CD4-positive, alpha-beta T cell treated with Interleukin-15 for 4 hours (primary cell): ENCODE results near the gene MRGPRX4.

Experiments
- DNase-seq: peaks from one replicate; pipeline ENCODE4 v3.0.0-alpha.2; 2020; ENCODE audit warnings: low spot score

The MRGPRX4 gene

GRCh38 chr11:18221274-18221876 is 48.7 kb downstream of the MRGPRX4 start:
- DNase-seq, result no peak

DNA sequence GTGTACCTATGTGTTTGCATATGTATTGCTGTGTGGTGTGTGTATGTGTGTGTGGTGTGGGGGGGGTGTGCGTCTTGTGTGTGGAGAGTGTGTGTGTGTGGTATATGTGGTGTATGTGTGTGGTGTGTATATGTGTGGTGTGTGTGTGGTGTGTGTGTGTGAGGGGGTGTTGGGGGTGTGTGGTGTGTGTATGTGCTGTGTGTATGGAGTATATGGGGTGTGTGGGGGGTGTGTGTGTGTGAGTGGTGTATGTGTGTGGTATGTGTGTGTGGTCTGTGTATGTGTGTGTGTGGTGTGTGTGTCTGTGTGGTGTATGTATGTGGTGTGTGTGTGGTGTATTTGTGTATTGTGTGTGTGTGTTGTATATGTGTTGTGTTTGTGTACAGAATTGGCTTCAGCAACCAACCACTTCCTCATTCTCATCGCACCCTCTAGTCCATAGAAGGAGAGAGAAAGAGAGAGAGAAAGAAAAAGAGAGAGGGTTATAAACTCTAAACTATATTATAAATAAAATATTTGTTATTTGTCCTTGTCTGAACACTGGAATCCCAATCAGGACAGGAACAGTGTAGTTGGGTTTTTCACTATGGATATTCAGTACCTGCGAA is 50.3 kb downstream of the MRGPRX4 start:
- DNase-seq, result no peak
